SKM-1 (cell line): ENCODE results near the gene RCBTB2.

ENCODE experiments used
- DNase-seq: peaks from one replicate; lab custom pipeline; 2025; ENCODE audit not compliant: unreplicated experiment; lab: John Stamatoyannopoulos, UW

The RCBTB2 gene

DNA sequence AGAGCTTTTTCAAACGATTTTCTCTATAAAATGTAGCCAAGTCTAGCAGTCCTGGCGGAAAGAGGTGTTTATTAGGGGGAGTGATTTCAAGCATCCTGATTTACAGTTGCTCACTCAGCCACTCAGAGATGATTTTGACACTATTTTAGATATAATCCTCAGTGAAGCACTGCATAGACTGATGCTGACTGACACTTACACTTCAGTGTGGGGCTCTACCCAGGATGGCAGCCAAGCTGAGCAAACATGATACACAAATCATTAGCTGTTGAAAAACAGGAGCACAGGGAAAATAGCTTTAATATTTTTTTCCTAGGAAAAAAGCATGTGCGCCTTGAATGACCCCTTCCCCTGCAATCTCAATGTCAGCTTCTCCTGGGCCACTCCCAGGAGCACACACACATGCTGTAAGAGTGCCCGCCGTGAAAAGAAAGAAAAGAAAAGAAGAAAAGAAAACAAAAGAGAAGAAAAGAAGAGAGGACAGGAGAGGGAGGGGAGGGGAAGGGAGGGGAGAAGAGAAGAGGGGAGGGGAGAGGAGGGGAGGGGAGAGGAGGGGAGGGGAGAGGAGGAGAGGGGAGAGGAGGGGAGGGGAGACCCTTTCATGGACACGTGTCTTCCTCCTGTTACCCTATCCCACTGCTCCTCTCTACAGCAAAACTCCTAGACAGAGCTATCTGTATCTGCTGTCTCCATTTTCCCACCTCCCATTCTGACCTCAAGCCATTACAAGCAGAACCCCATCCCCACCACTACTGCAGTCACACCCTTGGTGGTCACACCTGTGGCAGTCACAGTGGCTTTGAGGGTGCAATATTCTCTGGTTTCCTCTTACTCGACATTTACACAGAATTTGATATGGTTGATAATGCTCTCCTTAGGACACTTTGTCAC, 36.4 kb downstream of the RCBTB2 start:
- no peak for DNase-seq

DNA sequence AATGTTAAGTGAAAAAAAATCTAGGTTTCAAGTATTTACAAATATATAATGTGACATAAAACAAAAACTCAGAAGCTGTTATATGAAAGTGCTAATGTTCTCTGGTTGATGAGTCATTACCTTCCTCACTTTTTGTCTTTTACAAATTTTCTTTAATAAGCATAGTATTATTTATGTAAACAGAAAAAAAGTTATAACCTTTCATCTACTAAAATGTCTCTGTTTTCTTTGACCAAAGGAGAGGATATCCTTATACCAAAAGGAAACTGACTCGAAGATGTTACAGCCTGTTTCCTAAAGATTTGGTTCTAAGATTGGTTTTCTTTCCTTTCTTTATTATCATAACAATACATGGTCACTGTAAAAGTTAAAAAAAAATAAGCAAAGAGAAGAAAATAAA, 38.0 kb downstream of the RCBTB2 start:
- no peak for DNase-seq

DNA sequence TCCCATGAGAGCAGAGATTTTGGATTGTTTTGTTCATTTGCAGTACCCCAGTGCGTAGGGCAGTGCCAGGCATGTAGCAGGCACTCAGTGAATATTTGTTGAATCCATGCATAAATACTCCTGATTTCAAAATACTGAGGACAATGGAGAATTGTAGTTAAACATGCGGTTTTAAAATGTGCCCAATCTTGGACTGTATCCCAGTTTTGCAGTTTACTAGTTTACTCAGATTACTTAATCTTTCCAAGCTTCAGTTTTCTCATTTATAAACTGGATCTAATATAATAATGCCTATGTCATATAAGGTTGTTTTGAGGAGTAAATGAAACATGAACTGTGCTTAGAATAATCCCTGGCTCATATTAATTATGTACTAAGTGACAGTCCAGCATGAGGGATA, 39.0 kb downstream of the RCBTB2 start:
- no peak for DNase-seq

DNA sequence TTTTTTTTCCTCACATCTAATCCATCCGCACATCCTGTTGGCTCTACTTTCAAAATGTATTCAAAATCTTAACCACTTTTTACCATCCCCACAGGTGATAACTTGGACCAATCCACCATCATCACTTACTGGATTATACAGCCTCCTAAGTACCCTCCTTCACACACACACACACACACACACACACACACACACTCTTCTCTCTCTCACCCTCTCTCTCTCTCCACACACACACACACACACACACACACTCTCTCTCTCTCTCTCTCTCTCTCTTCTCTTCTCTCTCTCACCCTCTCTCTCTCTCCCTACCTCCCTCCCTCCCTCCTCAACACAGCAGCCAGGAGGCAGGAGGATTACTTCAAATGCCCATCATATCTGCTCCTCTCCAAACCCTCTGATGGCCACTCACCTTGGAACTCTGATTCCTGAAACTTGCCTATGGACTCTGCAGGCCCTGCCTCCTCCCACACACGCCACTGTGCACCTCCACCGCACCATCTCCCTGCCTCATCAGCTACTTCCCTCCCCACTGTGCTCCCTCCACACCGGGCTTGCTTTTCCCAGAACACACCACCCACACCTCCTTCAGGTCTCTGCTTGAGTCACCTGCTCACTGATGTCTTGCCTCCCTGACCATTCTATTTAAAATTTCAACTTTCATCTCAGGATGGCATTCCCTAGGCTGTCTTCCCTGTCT, 39.7 kb downstream of the RCBTB2 start:
- DNase-seq: no peak

DNA sequence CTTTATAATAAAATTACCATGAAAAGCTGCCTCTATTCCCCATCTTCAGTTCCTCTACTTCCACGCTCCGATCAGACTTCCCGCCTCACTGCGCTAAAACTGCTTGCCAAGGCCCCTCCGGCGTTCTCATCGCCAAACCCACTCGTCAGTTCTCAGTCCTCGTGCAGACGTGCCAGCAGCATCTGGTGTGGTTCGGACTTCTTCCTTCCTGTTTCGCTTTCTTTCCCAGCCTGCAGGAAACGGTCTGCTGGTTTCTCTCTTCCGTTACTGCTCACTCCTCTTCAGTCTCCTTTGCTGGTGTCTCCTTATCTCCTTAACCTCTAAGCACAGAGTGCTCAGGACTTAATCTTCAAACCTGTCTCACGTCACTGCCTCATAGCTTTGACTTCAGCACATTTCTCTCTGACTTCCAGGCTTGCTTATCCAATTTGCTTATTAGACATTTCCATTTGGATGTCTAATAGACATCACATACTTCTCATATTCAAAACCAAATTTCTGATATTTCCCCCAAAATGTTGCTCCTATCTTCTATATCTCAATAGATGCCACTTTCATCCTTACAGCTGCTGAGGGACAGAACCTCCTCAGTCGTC, 40.3 kb downstream of the RCBTB2 start:
- DNase-seq: peak; percentile 92

DNA sequence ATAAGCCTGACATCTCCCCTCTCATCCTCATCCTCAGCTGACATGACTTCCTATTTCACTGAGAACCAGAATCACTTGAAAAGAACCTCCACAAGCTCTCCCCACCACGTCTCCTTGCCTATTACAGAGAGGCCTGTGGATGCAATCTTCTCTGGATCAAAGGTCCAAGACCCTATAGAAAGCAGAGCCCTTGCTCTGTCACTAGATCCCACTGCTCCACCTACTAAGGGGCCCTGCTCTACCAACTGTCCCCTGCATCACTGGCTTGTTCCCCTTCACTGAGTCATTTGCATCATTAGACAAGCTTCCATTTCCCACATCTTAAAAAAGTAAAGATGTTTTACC, 40.8 kb downstream of the RCBTB2 start:
- DNase-seq: no peak

DNA sequence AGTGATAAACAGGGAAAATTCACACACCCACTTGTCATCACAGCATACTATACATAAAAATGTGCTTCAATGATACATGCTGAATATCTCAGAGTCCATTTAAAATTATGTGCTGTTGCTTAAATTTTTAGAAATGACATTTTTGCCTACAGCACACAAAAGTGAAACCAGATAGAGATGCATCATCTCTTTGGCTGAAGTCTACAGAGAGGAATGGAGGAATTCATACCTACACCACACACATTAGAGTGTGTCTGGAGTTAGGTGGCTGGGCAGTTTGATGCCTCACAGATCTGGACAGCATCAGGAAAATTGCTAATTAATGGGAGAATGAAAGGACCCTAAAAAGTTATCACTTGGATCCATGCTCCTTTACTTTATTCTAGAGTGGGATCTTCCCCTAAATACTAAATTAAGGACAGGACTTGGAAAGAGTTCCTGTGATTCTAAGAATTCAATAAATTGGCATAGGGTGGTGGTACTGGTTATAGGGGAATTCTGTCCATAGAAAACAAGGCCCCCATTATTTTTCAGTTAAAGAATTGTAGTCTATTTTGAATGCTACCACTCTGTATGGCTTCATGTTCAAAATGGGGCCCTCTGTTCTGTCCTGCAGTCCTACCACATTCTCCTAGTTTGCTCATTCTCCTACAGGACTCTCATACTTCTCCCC, 41.3 kb downstream of the RCBTB2 start:
- DNase-seq: no peak

DNA sequence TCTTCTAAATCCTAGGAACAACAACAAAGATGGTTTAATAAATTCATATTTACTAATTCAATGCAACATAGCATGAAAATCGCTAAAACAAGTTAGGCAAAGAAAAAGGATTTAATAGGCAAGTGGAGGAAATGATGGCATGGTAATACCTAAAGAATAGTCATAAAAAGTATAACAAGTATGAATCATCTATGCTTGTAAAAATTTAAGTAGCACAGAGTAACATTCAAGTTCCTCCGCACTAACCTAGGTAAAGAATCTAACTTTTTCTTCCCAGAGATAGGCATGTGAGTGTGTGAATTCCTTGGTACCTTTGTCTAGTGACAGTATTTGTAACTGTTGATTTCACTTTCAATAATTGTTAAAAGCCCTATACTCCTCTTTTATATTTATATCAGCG, 42.6 kb downstream of the RCBTB2 start:
- DNase-seq: no peak

DNA sequence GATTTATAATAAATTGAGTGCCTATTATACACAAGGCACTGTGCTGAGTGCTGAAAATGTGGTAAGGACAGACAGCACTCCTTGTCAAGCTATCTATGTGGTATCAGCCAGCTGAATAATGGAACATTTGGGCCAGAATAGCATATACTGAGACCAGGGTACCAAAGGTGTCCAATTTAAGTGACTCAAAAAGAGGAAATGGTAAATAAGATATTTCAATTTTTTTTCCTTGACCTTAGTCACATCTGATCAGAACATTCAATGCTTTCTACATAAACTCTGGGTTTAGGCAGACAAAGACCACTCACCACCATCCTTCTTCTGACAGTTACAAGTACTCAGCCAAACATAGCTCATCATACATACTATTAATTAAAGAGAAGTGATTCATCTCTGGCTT, 43.2 kb downstream of the RCBTB2 start:
- DNase-seq: no peak

DNA sequence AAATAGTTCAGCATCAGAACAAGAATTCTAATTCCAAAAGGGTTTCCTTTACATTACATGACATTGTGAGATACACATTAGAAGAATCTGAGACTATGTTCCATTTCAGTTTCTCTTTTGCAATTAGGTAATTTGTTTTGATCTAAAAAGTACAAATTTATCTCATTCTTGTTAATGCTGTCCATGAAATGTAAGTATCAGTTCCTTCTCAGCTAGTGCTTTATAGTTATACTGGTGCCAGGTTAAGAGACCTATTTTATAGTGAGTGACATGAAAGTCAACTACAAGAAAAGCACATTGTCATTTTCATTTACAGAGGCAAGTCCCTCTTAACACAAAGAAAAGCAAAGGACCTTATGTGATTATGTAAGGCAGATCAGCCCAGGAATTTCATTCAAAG, 43.9 kb downstream of the RCBTB2 start:
- DNase-seq: no peak

DNA sequence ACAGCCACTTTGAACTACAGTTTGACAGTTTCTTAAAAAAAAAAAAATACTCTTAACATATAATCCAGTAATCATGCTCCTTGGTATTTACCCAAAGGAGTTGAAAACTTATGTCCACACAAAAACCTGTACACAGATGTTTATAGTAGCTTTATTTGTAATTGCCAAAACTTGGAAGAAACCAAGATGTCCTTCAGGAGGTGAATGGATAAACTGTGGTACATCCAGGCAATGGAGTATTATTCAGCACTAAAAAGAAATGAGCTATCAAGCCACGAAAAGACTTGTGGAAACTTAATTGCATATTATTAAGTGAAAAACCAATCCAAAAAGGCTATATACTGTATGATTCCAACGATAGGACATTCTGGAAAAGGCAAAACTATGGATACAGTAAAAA, 44.9 kb downstream of the RCBTB2 start:
- no peak for DNase-seq

DNA sequence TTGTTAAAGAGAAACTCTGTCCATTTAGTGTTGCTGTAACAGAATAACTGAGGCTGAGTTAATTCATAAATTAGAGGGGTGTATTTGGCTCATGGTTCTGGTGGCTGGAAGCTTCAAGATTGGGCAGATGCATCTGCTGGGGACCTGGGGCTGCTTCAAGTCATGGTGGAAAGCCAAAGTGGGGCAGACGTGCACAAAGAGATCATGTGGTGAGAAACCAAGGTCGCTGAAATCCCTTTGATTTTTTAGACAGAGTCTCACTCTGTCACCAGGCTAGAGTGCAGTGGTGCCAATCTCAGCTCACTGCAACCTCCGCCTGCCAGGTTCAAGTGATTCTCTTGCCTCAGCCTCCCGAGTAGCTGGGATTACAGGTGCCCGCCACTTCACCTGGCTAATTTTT, 46.0 kb downstream of the RCBTB2 start:
- no peak for DNase-seq

DNA sequence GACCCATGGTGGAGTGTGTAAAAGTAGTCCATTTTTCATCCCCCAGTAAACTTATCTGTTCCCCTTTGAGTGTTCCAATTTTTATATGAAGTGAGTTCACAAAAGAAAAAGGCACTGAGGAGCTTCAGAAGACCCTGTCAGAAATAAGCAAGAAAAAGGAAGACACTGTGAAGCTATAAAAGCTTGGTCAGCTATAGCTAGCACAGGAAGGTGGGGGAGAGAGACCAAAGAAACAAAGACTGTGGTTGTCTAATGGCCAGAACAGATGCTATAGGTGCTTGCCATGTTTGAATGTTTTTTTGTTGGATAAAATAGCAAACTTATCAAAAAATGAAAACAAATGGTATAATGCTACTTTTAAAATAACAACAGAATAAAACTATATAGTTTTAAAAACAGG, 46.5 kb downstream of the RCBTB2 start:
- DNase-seq: no peak

DNA sequence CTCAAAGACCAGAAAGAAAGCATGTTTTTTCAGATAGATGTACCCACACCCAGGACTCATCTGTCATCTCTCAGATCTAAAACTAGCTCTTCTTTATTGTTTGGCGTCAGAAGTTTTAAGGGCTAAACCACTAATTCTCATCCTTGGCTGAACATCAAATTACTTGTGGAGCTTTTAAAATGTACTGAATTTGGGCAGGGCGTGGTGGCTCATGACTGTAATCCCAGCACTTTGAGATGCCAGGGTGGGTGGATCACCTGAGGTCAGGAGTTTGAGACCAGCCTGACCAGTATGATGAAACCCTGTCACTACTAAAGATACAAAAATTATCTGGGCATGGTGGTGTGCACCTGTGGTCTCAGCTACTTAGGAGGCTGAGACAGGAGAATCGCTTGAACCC, 47.4 kb downstream of the RCBTB2 start:
- DNase-seq: no peak

DNA sequence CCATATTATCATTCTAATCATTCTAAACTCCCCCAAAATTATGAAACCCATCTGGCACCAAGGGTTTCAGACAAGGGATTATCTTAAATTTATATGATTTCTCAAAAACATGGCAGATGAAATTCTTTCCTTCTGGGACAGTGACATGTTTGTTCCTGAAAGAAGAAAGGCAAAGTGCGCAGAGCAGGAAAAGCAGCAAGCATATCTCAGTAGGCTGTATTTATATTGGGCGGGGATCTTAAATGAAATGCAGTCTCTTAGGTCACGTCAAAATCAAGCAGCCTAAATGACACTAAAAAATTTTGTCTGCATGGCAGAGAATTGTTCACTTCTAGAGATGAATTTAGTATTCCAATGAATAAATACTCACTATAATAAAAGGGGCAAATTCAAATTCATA, 49.3 kb downstream of the RCBTB2 start:
- DNase-seq: no peak

DNA sequence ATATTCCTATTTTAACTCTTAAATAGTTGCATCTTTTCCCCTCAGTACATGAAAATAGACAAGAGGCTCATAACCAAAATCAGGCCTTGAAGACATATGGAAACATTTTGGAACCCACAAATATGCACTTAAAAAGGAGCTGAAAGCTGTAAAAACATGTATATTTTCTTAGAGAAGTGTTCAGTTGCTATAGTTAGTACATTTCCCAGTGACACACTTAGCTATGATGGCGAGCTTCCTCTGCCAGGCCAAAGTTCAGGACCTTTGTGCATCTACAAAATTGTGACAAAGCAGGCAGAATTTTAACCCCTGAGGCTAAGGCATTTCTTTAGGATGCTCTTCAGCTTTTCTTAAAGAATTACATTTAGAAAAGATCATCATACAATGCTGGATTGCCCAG, 54.5 kb downstream of the RCBTB2 start:
- DNase-seq: no peak

DNA sequence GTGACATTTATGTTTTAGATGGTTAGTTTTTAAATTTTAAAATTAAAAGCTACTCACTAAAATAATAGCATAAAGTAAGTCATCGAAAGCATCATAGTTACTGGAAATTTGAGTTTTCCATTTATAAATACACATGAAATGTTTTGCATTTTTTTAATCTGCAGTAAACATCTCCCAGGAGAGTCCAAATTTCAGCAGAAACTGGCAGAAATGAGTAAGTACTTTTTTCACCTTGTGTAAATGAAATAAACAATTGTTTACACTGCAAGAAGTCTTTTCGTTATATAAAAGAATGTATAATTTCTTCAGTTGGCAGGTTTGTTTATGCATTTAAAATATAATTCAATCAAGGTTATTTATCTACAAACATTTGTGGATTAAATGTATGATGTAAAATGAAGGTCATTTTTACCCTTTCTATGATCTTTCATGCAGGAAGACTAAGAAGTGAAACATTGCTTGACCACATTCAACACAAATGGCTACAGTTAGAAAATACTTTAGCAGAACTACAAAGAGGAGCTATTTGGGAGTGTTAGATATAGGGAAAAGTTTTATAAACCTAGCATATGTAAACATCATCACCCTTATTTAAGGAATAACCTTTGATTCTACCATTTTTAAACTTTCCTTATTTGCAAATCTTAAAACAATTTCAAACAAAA, 55.6 kb downstream of the RCBTB2 start:
- no peak for DNase-seq

DNA sequence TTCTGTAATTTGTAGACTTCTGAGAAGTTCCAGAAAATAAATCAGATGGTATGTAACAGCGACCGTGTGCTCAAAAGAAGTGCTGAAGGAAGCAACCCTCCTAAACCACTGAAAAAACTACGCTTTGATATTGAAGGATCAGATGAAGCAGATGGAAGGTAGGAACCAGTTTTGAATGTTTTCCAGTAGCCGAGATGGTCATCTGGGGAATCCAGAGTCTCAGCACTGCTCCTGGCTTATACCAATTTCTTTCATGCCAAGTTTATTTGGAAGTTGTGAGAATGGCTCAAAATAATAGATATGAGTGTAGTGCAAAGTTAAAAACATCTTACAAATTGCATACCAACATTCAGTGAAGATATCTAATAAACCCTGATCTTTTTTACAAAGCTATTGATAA, 56.2 kb downstream of the RCBTB2 start:
- no peak for DNase-seq

DNA sequence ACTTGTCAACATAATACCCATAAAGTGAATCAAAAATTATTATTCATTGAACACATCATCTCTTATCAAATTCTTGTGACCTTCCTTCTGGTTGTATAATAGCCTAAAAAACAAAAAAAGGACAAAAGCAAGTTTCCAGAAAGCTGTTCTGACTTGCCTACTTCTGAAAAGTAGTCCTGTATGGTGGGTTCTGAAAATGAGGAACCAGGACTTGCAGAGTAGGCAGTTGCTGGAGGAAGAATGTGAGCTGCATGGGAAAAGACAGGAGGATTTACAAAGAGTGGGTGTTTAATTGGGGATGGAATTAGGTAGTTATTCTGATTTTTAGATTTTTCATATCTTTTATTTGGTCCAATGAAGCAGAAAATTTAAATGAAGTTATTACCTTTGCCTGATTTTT, 56.7 kb downstream of the RCBTB2 start:
- DNase-seq: peak; percentile 28

DNA sequence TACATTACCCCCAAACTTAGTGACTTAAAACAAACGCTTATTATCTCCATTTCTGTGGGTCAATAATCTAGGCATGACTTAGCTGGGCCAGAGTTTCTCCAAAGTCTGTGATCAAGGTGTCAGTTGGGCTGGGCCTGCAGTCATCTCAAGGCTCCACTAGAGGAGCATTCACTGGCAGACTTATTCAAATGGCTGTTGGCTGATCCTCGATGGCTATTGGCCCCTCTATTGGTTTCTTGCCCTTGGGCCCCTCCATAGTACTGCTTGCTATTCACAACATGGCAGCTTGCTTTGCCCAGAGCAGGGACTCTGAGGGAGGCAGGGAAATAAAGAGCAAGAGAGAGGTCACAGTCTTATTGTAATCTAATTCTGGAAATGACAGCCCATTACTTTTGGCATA, 57.6 kb downstream of the RCBTB2 start:
- no peak for DNase-seq

DNA sequence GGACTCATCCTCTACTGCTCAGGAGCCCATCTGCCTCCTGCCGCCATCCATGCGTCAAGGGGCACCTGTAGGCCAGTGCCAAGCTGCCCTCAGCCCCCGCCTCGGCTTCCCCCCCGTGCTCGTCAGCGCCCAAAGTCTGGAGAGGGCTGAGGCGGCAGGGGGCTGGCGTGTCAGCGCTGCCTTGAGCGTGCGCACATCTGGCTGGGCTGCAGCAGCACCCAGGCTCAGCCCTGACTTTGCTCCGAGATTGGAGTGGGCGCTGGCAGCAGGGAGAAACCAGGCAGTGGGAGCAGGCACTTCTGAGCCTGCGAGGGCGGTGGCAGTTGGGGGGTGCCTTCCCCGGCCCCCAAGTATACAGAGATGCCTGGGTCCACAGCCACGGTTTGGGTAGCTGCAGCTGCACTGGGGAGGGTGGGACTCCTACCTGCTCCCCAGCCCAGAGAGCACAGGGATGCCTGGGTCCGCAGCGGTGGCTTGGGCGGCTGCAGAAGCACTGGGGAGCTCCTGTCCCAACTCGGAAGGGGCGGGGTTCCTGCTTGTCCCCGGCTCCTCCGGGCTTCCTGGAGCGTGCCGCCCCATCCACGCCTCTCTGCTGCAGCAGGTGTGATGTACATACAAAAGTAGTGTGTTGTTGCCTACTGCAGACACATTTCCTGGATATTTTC, 75.2 kb downstream of the RCBTB2 start:
- no peak for DNase-seq
